Measurements from ENCODE around the gene LRFN5.

The LRFN5 gene

GRCh38 chr14:41825622-41826021, 218.9 kb downstream of the LRFN5 start:
- no peak for DNase-seq (ENCODE audit: low read depth)
- TF ChIP-seq POLR2A (IDR thresholded peaks at IDR 0.05; ENCODE audit: extremely low read depth, insufficient read length): no peak
- H3K4me3 ChIP-seq (ENCODE audit: low read depth, low read length): no peak overlapping the region

GRCh38 chr14:41830714-41831406, 224.2 kb downstream of the LRFN5 start:
- TF ChIP-seq POLR2A (IDR thresholded peaks at IDR 0.05; ENCODE audit: extremely low read depth, insufficient read length): no peak
- TF ChIP-seq CTCF (IDR thresholded peaks at IDR 0.05; ENCODE audit: low read depth, low read length): no peak
- TF ChIP-seq MYC (IDR thresholded peaks at IDR 0.05; ENCODE audit: low read depth, low read length): no peak
- TF ChIP-seq MAX (IDR thresholded peaks at IDR 0.05; ENCODE audit: low read depth, low read length): no peak
- H3K4me3 ChIP-seq (ENCODE audit: low read depth, low read length): no peak overlapping the region
- DNase-seq (ENCODE audit: low read depth): no peak

GRCh38 chr14:41839661-41840060, 233.0 kb downstream of the LRFN5 start:
- TF ChIP-seq CTCF (IDR thresholded peaks at IDR 0.05; ENCODE audit: low read depth, low read length) (no peak), MYC (IDR thresholded peaks at IDR 0.05; ENCODE audit: low read depth, low read length) (no peak), MAX (IDR thresholded peaks at IDR 0.05; ENCODE audit: low read depth, low read length) (no peak), POLR2A (IDR thresholded peaks at IDR 0.05; ENCODE audit: extremely low read depth, insufficient read length) (no peak)
- no peak for DNase-seq (ENCODE audit: low read depth)
- no peak overlapping the region for H3K4me3 ChIP-seq (ENCODE audit: low read depth, low read length)

GRCh38 chr14:41859336-41859735, 252.7 kb downstream of the LRFN5 start:
- H3K4me3 ChIP-seq (ENCODE audit: low read depth, low read length): no peak overlapping the region
- DNase-seq (ENCODE audit: low read depth): peak; percentile 82
- TF ChIP-seq CTCF (IDR thresholded peaks at IDR 0.05; ENCODE audit: low read depth, low read length) (no peak), MYC (IDR thresholded peaks at IDR 0.05; ENCODE audit: low read depth, low read length) (peak; percentile 60)

- no peak for DNase-seq (ENCODE audit: low read depth)
- no peak for TF ChIP-seq MAX (IDR thresholded peaks at IDR 0.05; ENCODE audit: low read depth, low read length)
- TF ChIP-seq CTCF (IDR thresholded peaks at IDR 0.05; ENCODE audit: low read depth, low read length): no peak
- TF ChIP-seq POLR2A (IDR thresholded peaks at IDR 0.05; ENCODE audit: extremely low read depth, insufficient read length): no peak
- no peak for TF ChIP-seq MYC (IDR thresholded peaks at IDR 0.05; ENCODE audit: low read depth, low read length)
- H3K4me3 ChIP-seq (ENCODE audit: low read depth, low read length): no peak overlapping the region
These were observed 253.9 kb downstream of the LRFN5 start for GRCh38 chr14:41860586-41860985.

GRCh38 chr14:41865894-41866293, 259.2 kb downstream of the LRFN5 start:
- H3K4me3 ChIP-seq (ENCODE audit: low read depth, low read length): no peak overlapping the region
- TF ChIP-seq MAX (IDR thresholded peaks at IDR 0.05; ENCODE audit: low read depth, low read length) (no peak), CTCF (IDR thresholded peaks at IDR 0.05; ENCODE audit: low read depth, low read length) (no peak), MYC (IDR thresholded peaks at IDR 0.05; ENCODE audit: low read depth, low read length) (no peak), POLR2A (IDR thresholded peaks at IDR 0.05; ENCODE audit: extremely low read depth, insufficient read length) (no peak)
- no peak for DNase-seq (ENCODE audit: low read depth)
